Measurements from ENCODE around the gene CAP1.

CAP1 gene

DNA sequence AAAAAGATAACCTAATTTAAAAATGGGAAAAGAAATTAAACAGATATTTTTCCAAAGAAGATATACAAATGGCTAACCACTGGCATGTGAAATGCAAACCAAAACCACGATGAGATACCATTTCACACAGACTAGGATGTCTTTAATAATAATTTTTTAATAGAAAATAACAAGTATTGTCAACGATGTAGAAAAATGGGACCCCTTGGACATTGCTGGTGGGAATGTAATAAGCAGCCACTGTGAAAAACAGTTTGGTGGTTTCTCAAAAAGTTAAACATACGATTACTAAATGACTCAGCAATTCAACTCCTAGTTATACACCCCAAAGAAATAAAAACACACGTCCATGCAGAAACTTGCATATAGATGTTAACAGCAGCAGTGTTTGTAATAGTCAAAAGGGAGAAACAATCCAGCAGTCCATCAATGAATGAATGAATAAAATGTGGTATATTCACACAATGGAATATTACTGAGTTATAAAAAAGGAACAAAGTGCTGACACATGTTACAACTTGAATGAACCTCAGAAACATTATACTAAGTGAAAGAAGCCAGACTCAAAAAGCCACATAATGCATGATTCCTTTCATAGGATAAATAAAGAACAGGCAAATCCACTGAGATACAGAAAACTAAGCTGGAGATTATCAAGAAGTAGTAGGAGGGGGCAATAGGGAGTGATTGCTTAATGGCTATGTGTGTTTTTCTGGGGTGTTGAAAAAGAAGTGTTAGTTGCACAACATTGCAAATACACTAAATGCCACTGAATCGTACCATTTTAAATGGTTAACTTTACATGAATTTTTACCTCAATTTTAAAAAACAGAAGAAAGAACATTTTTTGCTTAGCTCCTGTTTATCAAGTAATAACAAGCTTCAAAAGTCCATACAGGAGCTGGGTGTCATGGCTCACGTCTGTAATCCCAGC is 52.4 kb downstream of the CAP1 start:
- H3K27me3 Mint-ChIP-seq (ENCODE audit: low read depth, poor library complexity) = peaks cover 7% of the 10 kb centered on the region
- peaks cover 28% of the 10 kb centered on the region for H3K4me1 Mint-ChIP-seq
- no peaks in the 10 kb centered on the region for H3K9me3 Mint-ChIP-seq
- no peak for DNase-seq
- H3K36me3 Mint-ChIP-seq (ENCODE audit: low read depth) = peaks cover 47% of the 10 kb centered on the region
- H3K4me3 Mint-ChIP-seq = no peak overlapping the region
- TF ChIP-seq, protein P1, sequence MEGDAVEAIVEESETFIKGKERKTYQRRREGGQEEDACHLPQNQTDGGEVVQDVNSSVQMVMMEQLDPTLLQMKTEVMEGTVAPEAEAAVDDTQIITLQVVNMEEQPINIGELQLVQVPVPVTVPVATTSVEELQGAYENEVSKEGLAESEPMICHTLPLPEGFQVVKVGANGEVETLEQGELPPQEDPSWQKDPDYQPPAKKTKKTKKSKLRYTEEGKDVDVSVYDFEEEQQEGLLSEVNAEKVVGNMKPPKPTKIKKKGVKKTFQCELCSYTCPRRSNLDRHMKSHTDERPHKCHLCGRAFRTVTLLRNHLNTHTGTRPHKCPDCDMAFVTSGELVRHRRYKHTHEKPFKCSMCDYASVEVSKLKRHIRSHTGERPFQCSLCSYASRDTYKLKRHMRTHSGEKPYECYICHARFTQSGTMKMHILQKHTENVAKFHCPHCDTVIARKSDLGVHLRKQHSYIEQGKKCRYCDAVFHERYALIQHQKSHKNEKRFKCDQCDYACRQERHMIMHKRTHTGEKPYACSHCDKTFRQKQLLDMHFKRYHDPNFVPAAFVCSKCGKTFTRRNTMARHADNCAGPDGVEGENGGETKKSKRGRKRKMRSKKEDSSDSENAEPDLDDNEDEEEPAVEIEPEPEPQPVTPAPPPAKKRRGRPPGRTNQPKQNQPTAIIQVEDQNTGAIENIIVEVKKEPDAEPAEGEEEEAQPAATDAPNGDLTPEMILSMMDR (IDR thresholded peaks at IDR 0.05) = no peak
- H3K27ac Mint-ChIP-seq = no peak overlapping the region

GRCh38 chr1:40094466-40095110 is 54.1 kb downstream of the CAP1 start:
- TF ChIP-seq, protein P1 (IDR thresholded peaks at IDR 0.05) = no peak
- peaks cover 10% of the 10 kb centered on the region for H3K27me3 Mint-ChIP-seq (ENCODE audit: low read depth, poor library complexity)
- H3K9me3 Mint-ChIP-seq = no peaks in the 10 kb centered on the region
- peaks cover 36% of the 10 kb centered on the region for H3K36me3 Mint-ChIP-seq (ENCODE audit: low read depth)
- no peak overlapping the region for H3K27ac Mint-ChIP-seq
- H3K4me1 Mint-ChIP-seq = peaks cover 28% of the 10 kb centered on the region
- H3K4me3 Mint-ChIP-seq = no peak overlapping the region
- no peak for DNase-seq

GRCh38 chr1:40095806-40096205 is 55.3 kb downstream of the CAP1 start:
- Mint-ChIP-seq H3K27me3 (ENCODE audit: low read depth, poor library complexity) (peaks cover 16% of the 10 kb centered on the region), H3K27ac (no peak overlapping the region), H3K4me3 (peak overlapping the region; percentile 45), H3K4me1 (peaks cover 28% of the 10 kb centered on the region), H3K9me3 (no peaks in the 10 kb centered on the region), H3K36me3 (ENCODE audit: low read depth) (peaks cover 24% of the 10 kb centered on the region)
- no peak for DNase-seq
- TF ChIP-seq, protein P1 (IDR thresholded peaks at IDR 0.05) = no peak

DNA sequence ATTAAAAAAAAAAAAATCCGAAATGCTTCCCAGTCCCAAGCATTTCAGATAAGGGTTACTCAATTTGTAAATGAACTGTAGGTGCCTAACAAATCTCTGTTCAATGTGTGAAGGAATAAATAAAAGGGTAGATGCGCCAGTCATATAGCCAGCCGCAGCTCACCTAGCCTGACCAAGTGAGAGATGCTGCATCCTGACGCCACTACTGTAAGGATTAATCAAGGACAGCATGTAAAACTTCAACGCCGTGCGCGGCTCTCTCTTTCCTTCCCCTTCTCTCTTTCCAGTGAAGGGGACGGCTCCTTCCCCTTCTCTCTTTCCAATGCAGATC is 56.1 kb downstream of the CAP1 start:
- Mint-ChIP-seq H3K27me3 (ENCODE audit: low read depth, poor library complexity) (peaks cover 20% of the 10 kb centered on the region), H3K4me1 (peaks cover 28% of the 10 kb centered on the region), H3K9me3 (no peaks in the 10 kb centered on the region), H3K27ac (peak overlapping the region; percentile 75), H3K36me3 (ENCODE audit: low read depth) (peaks cover 20% of the 10 kb centered on the region), H3K4me3 (peak overlapping the region; percentile 99)
- TF ChIP-seq, protein P1 (IDR thresholded peaks at IDR 0.05) = no peak
- DNase-seq = no peak

DNA sequence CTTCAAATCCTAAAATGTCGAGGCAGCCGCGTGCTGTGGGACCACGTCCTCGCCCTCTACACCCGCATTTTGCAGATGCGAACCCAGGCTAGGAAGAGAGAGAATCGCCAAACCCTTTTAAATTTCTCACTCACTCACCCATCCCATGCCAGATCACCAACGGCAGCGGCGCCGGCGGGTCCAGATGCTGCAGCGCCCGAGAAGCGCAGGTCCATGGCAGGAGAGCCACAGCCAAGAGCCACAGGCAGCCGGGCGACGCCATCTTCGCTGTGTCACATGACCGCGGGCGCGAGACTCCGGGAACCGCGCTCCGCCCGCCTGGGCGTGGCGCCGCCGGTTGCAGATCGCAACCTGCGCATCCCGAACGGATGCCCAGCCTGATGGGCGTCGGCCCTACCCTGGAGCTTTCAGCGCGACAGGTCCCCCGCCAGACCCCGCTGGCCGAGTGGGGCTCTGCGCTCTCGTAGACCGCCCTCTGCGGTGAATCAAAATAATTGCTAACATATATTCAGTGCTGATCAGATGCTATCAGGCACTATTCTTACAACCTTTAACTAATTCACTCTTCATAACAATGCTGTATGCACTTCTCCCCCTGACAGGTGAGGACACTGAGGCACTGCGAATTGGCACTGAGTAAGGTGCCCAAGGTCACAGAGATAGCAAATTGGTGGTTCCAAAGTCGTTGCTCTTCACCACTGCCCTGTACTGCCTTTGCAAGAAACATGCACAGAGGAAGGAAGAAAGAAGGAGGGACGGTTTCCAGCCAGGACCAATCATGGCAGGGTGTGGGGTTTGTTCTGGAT is 56.7 kb downstream of the CAP1 start, which contains the start of gene PPT1:
Gene PPT1 (minus strand): TSS at position 276 of the 806 bp plus-strand sequence. CDS start 14 bp downstream, at position 262.
- Mint-ChIP-seq H3K4me3 (peak within 1 kb of the TSS; percentile 99), H3K4me1 (peaks cover 28% of the 10 kb centered on the region), H3K36me3 (ENCODE audit: low read depth) (peaks cover 20% of the 10 kb centered on the region), H3K27me3 (ENCODE audit: low read depth, poor library complexity) (peaks cover 26% of the 10 kb centered on the region), H3K27ac (peak within 1 kb of the TSS; percentile 75), H3K9me3 (peaks cover 5% of the 10 kb centered on the region)
- peak; percentile 82 for DNase-seq
- TF ChIP-seq, protein P1 (IDR thresholded peaks at IDR 0.05) = no peak

Data from nephron progenitor cell (in vitro differentiated cells).